Measurements from ENCODE around the gene CHFR.

The CHFR gene

DNA sequence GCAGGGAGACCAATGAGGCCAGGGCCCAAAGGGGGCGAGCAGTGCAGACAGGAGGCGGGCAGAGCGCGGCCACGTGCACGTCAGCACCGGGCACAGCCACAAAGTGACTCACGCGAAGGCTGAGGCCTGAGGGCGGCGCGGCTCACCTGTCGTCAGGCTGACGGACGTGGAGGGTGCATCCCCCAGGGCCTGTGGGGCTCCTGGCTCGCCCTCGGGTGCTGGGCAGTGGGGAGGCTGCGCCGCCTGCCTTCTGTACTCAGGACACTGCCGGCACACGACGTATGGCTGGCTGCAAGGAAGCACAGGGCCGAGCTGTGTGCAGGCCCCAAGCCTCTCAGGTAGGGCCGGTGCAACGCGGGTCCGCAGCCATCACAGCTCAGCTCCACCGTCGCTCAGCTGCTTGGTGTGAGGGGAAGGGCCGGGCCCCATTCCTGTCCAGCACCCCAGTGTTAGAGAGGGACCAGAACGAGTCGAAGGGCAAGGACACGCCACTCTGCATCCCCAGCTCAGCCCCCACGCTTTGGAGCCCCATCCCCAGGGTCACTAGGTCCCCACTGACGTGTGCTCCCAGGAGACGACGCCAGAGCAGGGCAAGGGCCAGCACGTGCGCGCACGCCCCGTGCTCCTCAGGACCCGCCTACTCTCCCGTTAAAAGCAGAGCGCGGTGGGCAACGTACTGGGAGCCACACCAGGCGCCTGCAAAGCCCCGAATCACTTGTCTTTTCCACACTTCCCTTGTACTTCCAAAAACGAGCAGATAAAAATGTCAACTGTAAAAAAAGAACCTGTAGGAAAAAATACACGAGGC lies 33.9 kb downstream of the CHFR start:
- H3K79me2 ChIP-seq (ENCODE audit: insufficient read depth, low read depth), result no peaks in the 10 kb centered on the region
- TF ChIP-seq, protein P1, sequence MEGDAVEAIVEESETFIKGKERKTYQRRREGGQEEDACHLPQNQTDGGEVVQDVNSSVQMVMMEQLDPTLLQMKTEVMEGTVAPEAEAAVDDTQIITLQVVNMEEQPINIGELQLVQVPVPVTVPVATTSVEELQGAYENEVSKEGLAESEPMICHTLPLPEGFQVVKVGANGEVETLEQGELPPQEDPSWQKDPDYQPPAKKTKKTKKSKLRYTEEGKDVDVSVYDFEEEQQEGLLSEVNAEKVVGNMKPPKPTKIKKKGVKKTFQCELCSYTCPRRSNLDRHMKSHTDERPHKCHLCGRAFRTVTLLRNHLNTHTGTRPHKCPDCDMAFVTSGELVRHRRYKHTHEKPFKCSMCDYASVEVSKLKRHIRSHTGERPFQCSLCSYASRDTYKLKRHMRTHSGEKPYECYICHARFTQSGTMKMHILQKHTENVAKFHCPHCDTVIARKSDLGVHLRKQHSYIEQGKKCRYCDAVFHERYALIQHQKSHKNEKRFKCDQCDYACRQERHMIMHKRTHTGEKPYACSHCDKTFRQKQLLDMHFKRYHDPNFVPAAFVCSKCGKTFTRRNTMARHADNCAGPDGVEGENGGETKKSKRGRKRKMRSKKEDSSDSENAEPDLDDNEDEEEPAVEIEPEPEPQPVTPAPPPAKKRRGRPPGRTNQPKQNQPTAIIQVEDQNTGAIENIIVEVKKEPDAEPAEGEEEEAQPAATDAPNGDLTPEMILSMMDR (conservative IDR thresholded peaks at IDR 0.05; ENCODE audit: low read depth, low read length), result no peak
- H3K4me3 ChIP-seq (IDR thresholded peaks at IDR 0.05; ENCODE audit: insufficient read depth, low read depth, low read length), result no peak overlapping the region
- H3K4me1 ChIP-seq (ENCODE audit: low read depth, poor library complexity, severe bottlenecking), result no peaks in the 10 kb centered on the region
- no peaks in the 10 kb centered on the region for H3K36me3 ChIP-seq (ENCODE audit: insufficient read depth)
- no peak overlapping the region for H3K9ac ChIP-seq
- no peak overlapping the region for H3K4me2 ChIP-seq
- no peak overlapping the region for H2AFZ ChIP-seq (ENCODE audit: low read depth)
- no peaks in the 10 kb centered on the region for H3K27me3 ChIP-seq (ENCODE audit: insufficient read depth, low read depth)
- no peak overlapping the region for H3K27ac ChIP-seq
- no peaks in the 10 kb centered on the region for H4K20me1 ChIP-seq (ENCODE audit: insufficient read depth)

DNA sequence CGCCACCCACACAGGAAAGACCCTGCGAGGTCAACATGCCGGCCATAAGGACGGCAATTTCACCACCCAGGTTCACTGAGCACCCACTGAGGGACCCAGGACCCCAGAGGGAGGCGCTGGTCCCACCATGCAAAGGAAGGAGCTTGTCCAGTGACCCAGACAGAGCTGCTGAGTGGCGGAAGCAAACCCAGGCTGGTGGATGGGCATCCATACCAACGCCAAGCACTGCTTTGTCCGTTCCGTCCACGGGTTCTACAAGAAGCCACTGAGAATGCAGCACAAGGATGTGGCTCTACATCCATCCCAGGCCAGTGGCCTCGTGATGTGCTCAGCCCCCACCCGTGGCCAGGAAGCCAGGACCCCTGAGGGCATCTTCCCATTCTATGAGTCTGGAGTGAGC lies 34.9 kb downstream of the CHFR start:
- Histone ChIP-seq H3K4me3 (IDR thresholded peaks at IDR 0.05; ENCODE audit: insufficient read depth, low read depth, low read length) (no peak overlapping the region), H3K27ac (no peak overlapping the region), H2AFZ (ENCODE audit: low read depth) (no peak overlapping the region), H3K36me3 (ENCODE audit: insufficient read depth) (no peaks in the 10 kb centered on the region), H3K4me2 (no peak overlapping the region), H3K9ac (no peak overlapping the region), H3K4me1 (ENCODE audit: low read depth, poor library complexity, severe bottlenecking) (no peaks in the 10 kb centered on the region), H4K20me1 (ENCODE audit: insufficient read depth) (no peaks in the 10 kb centered on the region), H3K27me3 (ENCODE audit: insufficient read depth, low read depth) (no peaks in the 10 kb centered on the region), H3K79me2 (ENCODE audit: insufficient read depth, low read depth) (no peaks in the 10 kb centered on the region)
- TF ChIP-seq, protein P1 (conservative IDR thresholded peaks at IDR 0.05; ENCODE audit: low read depth, low read length), result no peak

DNA sequence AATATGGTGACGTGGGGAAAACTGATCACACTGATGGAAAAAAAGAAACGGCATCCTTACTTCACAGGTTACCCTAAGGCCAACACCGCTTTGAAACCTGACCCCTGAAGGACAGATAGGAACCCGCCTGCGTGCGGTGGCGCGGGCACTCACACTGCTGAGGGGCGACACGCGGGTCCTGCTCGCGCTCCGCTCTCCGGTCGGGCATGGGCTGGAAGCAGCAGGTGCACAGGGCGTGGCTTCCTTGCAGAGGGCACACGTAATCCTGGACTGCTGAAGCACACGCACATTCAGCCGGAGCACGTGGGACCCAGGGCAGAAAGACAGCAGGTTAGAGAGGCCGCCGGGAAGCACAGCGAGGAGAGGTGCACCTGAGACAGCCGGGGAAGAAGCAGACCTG lies 35.9 kb downstream of the CHFR start:
- Histone ChIP-seq H3K27ac (no peak overlapping the region), H3K9ac (no peak overlapping the region), H2AFZ (ENCODE audit: low read depth) (no peak overlapping the region), H3K4me3 (IDR thresholded peaks at IDR 0.05; ENCODE audit: insufficient read depth, low read depth, low read length) (no peak overlapping the region), H3K27me3 (ENCODE audit: insufficient read depth, low read depth) (no peaks in the 10 kb centered on the region), H4K20me1 (ENCODE audit: insufficient read depth) (no peaks in the 10 kb centered on the region), H3K36me3 (ENCODE audit: insufficient read depth) (no peaks in the 10 kb centered on the region), H3K79me2 (ENCODE audit: insufficient read depth, low read depth) (no peaks in the 10 kb centered on the region), H3K4me1 (ENCODE audit: low read depth, poor library complexity, severe bottlenecking) (no peaks in the 10 kb centered on the region), H3K4me2 (no peak overlapping the region)
- TF ChIP-seq, protein P1 (conservative IDR thresholded peaks at IDR 0.05; ENCODE audit: low read depth, low read length), result no peak

DNA sequence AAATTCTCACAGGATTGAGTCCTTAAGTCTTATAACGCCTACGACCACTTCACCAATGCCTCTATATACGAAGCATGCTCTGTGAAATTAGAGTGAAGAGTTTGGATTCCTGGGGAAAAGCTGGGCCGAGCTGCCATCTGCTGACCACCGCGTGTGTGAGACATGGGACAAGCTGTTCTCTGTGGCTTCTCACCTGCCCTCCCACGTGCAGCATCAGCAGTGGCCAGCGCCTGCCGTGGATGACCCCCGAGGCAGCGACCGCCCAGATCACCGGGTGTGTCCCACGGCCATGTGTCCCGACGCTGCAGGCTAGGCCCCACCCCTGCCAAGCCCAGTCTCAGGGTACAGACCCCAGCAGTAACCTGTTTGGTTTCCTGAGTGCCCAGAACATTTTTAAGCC lies 37.1 kb downstream of the CHFR start:
- Histone ChIP-seq H3K27me3 (ENCODE audit: insufficient read depth, low read depth) (no peaks in the 10 kb centered on the region), H4K20me1 (ENCODE audit: insufficient read depth) (no peaks in the 10 kb centered on the region), H3K36me3 (ENCODE audit: insufficient read depth) (no peaks in the 10 kb centered on the region), H3K4me1 (ENCODE audit: low read depth, poor library complexity, severe bottlenecking) (no peaks in the 10 kb centered on the region), H2AFZ (ENCODE audit: low read depth) (no peak overlapping the region), H3K27ac (no peak overlapping the region), H3K4me2 (no peak overlapping the region), H3K9ac (no peak overlapping the region), H3K79me2 (ENCODE audit: insufficient read depth, low read depth) (no peaks in the 10 kb centered on the region), H3K4me3 (IDR thresholded peaks at IDR 0.05; ENCODE audit: insufficient read depth, low read depth, low read length) (no peak overlapping the region)
- TF ChIP-seq, protein P1 (conservative IDR thresholded peaks at IDR 0.05; ENCODE audit: low read depth, low read length), result no peak
